ENCODE data around the gene CDC5L. TPM values are rescaled to one million over a fixed set of nuclear protein-coding genes. Genes with fewer than 3 reads are reported as not detected.

The CDC5L gene
- total RNA-seq, 1 donor from 2014 or later: 23.1 TPM

GRCh38 chr6:44432227-44432626 is 44.7 kb downstream of the CDC5L start:
- H3K36me3 Mint-ChIP-seq (ENCODE audit: unreplicated experiment): peaks cover 23% of the 10 kb centered on the region
- H3K4me1 Mint-ChIP-seq (ENCODE audit: unreplicated experiment): peaks cover 13% of the 10 kb centered on the region
- H3K27me3 Mint-ChIP-seq (ENCODE audit: unreplicated experiment): no peaks in the 10 kb centered on the region
- H3K9me3 Mint-ChIP-seq (ENCODE audit: unreplicated experiment): no peaks in the 10 kb centered on the region
- no peak overlapping the region for H3K27ac Mint-ChIP-seq (ENCODE audit: unreplicated experiment)
- TF ChIP-seq CTCF (IDR thresholded peaks at IDR 0.05): no peak
- H3K4me3 Mint-ChIP-seq (ENCODE audit: unreplicated experiment): no peak overlapping the region
- DNase-seq (ENCODE audit: extremely low spot score, unreplicated experiment): no peak

GRCh38 chr6:44432726-44433125 is 45.2 kb downstream of the CDC5L start:
- H3K27ac Mint-ChIP-seq (ENCODE audit: unreplicated experiment): no peak overlapping the region

GRCh38 chr6:44435500-44435899 is 48.0 kb downstream of the CDC5L start:
- TF ChIP-seq CTCF (IDR thresholded peaks at IDR 0.05): no peak
- Mint-ChIP-seq H3K27me3 (ENCODE audit: unreplicated experiment) (no peaks in the 10 kb centered on the region), H3K36me3 (ENCODE audit: unreplicated experiment) (peaks cover 18% of the 10 kb centered on the region), H3K9me3 (ENCODE audit: unreplicated experiment) (no peaks in the 10 kb centered on the region), H3K4me1 (ENCODE audit: unreplicated experiment) (peaks cover 17% of the 10 kb centered on the region), H3K4me3 (ENCODE audit: unreplicated experiment) (no peak overlapping the region), H3K27ac (ENCODE audit: unreplicated experiment) (no peak overlapping the region)
- DNase-seq (ENCODE audit: extremely low spot score, unreplicated experiment): no peak

More at GRCh38 chr6:44432726-44433125, 45.2 kb downstream of the CDC5L start:
- no peak for DNase-seq (ENCODE audit: extremely low spot score, unreplicated experiment)
- Mint-ChIP-seq H3K4me3 (ENCODE audit: unreplicated experiment) (no peak overlapping the region), H3K27me3 (ENCODE audit: unreplicated experiment) (no peaks in the 10 kb centered on the region), H3K9me3 (ENCODE audit: unreplicated experiment) (no peaks in the 10 kb centered on the region), H3K4me1 (ENCODE audit: unreplicated experiment) (peaks cover 13% of the 10 kb centered on the region), H3K36me3 (ENCODE audit: unreplicated experiment) (peaks cover 20% of the 10 kb centered on the region)
- no peak for TF ChIP-seq CTCF (IDR thresholded peaks at IDR 0.05)

GRCh38 chr6:44438827-44439226 is 51.3 kb downstream of the CDC5L start:
- H3K27me3 Mint-ChIP-seq (ENCODE audit: unreplicated experiment): no peaks in the 10 kb centered on the region
- no peak for DNase-seq (ENCODE audit: extremely low spot score, unreplicated experiment)
- TF ChIP-seq CTCF (IDR thresholded peaks at IDR 0.05): no peak
- H3K4me3 Mint-ChIP-seq (ENCODE audit: unreplicated experiment): no peak overlapping the region
- H3K9me3 Mint-ChIP-seq (ENCODE audit: unreplicated experiment): peaks cover 16% of the 10 kb centered on the region
- peaks cover 31% of the 10 kb centered on the region for H3K36me3 Mint-ChIP-seq (ENCODE audit: unreplicated experiment)
- H3K27ac Mint-ChIP-seq (ENCODE audit: unreplicated experiment): peak overlapping the region; percentile 38
- H3K4me1 Mint-ChIP-seq (ENCODE audit: unreplicated experiment): peaks cover 11% of the 10 kb centered on the region

- peak overlapping the region; percentile 50 for H3K27ac Mint-ChIP-seq (ENCODE audit: unreplicated experiment)
Observed at GRCh38 chr6:44439270-44440045, 52.0 kb downstream of the CDC5L start.

More at GRCh38 chr6:44439270-44440045, 52.0 kb downstream of the CDC5L start:
- H3K9me3 Mint-ChIP-seq (ENCODE audit: unreplicated experiment): peaks cover 16% of the 10 kb centered on the region
- H3K27me3 Mint-ChIP-seq (ENCODE audit: unreplicated experiment): no peaks in the 10 kb centered on the region
- H3K4me1 Mint-ChIP-seq (ENCODE audit: unreplicated experiment): peaks cover 11% of the 10 kb centered on the region
- H3K36me3 Mint-ChIP-seq (ENCODE audit: unreplicated experiment): peaks cover 34% of the 10 kb centered on the region
- DNase-seq (ENCODE audit: extremely low spot score, unreplicated experiment): no peak
- H3K4me3 Mint-ChIP-seq (ENCODE audit: unreplicated experiment): no peak overlapping the region
- TF ChIP-seq CTCF (IDR thresholded peaks at IDR 0.05): no peak

Data from osteocyte (in vitro differentiated cells).